ENCODE results near the gene KCNQ4.

The KCNQ4 gene

DNA sequence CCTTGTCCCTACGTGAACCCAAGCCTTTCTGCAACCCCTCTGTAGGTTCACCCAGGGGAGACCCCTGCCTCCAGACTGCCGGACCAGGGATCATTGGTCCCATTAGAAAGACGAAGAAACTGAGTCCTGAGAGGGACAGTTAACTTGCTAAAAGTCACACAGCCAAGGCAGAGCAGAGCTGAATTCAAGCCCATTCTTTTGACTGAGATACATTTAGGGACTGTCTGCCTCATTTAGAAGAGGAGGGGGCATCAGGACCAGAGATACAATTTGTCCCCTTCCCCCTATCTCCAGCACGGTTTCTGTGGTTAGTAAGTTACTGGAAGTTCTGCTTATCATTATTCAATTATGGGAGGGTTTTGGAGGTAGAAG is 19.1 kb downstream of the KCNQ4 start:
- no peak overlapping the region for H3K4me3 ChIP-seq (ENCODE audit: low read depth, low read length)
- TF ChIP-seq, protein P1, sequence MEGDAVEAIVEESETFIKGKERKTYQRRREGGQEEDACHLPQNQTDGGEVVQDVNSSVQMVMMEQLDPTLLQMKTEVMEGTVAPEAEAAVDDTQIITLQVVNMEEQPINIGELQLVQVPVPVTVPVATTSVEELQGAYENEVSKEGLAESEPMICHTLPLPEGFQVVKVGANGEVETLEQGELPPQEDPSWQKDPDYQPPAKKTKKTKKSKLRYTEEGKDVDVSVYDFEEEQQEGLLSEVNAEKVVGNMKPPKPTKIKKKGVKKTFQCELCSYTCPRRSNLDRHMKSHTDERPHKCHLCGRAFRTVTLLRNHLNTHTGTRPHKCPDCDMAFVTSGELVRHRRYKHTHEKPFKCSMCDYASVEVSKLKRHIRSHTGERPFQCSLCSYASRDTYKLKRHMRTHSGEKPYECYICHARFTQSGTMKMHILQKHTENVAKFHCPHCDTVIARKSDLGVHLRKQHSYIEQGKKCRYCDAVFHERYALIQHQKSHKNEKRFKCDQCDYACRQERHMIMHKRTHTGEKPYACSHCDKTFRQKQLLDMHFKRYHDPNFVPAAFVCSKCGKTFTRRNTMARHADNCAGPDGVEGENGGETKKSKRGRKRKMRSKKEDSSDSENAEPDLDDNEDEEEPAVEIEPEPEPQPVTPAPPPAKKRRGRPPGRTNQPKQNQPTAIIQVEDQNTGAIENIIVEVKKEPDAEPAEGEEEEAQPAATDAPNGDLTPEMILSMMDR (IDR thresholded peaks at IDR 0.05; ENCODE audit: borderline replicate concordance, insufficient read depth, low read depth, low read length) = no peak

DNA sequence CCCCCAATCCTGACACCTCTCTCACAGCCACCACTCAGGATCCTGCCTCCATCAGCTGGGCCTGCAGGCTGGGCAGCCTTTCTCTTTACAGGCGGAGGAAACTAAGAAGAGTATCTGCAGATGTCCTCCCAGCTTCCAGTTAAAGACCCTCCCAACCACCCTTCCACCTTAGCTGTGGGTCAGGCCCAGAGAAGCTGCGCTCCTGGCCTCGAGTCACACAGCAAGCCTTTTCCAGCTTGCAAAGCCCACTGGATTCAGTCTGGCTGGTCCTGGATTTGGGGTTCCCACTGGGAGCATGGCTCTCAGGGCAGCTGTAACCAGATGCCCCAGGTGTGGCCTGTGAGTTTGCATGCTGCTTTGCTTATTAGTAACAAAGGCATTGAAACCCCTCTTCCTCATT is 19.9 kb downstream of the KCNQ4 start:
- no peak overlapping the region for H3K4me3 ChIP-seq (ENCODE audit: low read depth, low read length)
- TF ChIP-seq, protein P1 (IDR thresholded peaks at IDR 0.05; ENCODE audit: borderline replicate concordance, insufficient read depth, low read depth, low read length) = no peak

DNA sequence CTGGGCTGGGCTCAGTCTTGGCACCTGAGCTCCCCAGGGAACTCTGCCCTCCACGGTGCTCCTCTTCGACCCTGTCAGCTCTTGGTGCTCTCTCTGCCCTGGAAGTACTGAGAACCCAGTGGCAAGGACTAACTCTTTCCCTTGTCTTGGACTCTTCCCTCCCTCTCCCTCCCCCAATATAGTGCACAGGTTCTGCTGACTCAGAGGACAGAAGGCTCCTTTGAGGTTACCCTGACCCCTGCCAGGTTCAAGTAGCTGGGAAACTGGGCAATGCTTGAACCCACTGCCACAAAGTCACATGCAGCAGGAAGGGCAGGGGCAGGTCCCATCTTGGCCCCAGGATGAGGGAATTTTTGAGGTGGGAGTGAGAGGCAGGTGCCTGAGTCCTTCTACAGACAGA is 20.3 kb downstream of the KCNQ4 start:
- H3K4me3 ChIP-seq (ENCODE audit: low read depth, low read length) = no peak overlapping the region
- TF ChIP-seq, protein P1 (IDR thresholded peaks at IDR 0.05; ENCODE audit: borderline replicate concordance, insufficient read depth, low read depth, low read length) = no peak

DNA sequence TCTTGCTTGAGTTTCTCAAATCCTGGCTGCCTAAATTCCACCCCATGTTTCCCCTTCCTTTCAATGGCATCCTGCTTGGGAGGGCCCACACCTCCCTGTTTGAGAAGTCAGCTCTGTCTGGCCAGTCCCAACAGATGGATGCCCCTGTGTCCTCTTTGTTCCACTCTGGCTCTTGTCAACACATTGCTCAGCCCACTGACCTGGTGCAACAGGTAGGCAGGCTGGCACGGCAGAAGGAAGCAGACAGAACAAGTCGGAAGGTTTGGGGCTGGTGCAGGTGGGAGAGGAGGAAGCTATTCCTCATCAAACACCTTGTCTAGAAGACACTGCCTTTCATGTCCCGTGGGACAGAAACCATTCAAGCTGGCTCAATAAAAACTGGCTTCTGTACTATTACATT is 22.7 kb downstream of the KCNQ4 start:
- no peak overlapping the region for H3K4me3 ChIP-seq (ENCODE audit: low read depth, low read length)
- TF ChIP-seq, protein P1 (IDR thresholded peaks at IDR 0.05; ENCODE audit: borderline replicate concordance, insufficient read depth, low read depth, low read length) = no peak

DNA sequence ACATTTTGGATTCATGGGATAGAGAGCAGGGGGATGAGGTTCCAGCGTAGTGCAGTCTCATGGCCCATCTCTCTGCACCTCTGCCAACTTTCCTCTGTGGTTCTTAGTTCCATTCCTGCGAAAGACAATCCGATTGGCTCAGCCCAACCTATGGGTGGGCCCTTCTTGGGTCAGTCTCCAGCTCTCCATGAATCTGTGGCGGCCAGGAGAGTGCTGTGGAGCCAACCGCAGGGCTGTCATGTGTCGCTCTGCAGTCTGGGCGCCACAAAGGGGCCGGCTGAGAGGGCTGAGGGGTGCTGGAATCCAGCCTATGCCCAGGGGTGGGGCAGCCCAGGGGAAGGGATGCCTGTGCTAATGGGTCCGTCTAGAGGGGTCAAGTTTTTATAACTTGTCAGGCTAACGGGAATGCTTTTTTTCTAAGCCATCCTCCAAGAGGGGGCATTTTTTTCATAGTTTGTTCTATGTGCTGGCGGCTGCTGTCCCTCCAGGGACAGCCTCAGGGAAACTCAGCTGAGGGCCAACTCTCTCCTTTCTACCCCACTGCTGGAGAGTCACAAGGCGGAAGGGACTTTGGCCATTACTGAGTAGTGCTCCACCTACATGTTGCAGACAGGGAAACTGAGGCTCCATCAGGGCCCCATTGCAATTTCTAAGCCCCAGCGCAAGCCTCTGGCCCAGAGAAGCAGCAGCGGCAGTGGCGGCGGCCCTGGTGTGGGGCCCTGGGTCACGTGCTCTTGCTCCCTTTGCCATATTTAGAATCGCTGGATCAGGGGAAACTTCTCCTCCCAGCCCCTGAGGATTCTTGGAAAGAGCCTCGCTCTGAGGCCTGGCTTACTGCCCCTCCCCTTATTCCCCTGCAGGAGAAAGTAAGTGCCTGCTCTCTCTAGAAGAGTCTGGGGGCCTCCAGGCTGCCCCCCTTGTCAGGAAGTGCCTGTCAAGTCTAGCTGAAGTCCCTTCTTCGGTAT is 23.4 kb downstream of the KCNQ4 start:
- H3K4me3 ChIP-seq (ENCODE audit: low read depth, low read length) = no peak overlapping the region
- TF ChIP-seq, protein P1 (IDR thresholded peaks at IDR 0.05; ENCODE audit: borderline replicate concordance, insufficient read depth, low read depth, low read length) = no peak

DNA sequence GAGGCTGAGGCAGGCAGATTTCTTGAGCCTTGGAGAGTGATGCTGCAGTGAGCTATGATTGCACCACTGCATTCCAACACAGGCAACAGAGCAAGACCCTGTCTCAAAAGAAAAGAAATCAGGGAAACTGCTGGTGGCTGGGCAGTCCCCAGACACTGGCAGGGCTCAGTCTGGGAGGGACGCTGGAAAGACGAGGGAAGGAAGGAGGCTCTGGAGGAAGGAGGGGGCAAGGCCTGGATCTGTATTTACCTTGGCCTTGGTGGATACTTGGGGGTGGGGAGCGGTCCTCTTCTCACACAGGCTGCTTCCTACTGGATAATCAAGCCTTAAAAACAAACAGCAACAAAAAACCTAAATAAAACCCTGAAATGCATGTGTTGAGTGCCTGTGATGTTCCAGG is 24.4 kb downstream of the KCNQ4 start:
- TF ChIP-seq, protein P1 (IDR thresholded peaks at IDR 0.05; ENCODE audit: borderline replicate concordance, insufficient read depth, low read depth, low read length) = no peak
- H3K4me3 ChIP-seq (ENCODE audit: low read depth, low read length) = no peak overlapping the region

DNA sequence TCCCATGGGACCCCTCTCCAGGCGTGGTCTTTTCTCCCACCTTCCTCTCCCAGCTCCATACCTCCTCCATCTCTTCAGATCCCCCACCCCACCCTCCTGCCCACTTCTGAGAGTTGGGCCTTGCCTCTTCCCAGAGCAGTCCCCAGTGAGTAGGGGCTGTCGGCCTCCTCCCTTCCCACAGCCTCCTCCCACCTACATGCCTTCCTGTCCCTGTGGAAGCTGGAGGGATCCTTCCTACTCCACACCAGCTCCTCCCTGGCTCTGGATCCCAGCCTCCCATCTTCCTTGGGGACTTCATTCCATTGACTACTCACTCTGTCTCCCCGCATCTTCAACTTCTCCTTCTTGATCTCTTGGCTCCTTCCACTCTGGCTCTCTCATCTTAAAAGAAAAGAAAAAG is 24.9 kb downstream of the KCNQ4 start:
- TF ChIP-seq, protein P1 (IDR thresholded peaks at IDR 0.05; ENCODE audit: borderline replicate concordance, insufficient read depth, low read depth, low read length) = no peak
- H3K4me3 ChIP-seq (ENCODE audit: low read depth, low read length) = no peak overlapping the region

All from GM12875 (cell line).